Suprapubic skin (tissue), 3 donors: ENCODE data around the gene CLDN1.
"Not testable (repeated sequence)": the region's sequence is repeated elsewhere in the genome, so short reads cannot be mapped to it uniquely, and the experiment has no call there.

Experiments used
- CTCF ChIP-seq, 2 donors: fragments of 200-600 bp in 1 of 2; fragments of 450-650 bp in 1 of 2; sonication (generic) in 1 of 2; IDR thresholded peaks; one replicate each; pipeline ENCODE4 v1.5.1; 2016 to 2019; ENCODE audit warnings: antibody characterized with exemption in 2 of 2, mild to moderate bottlenecking in 1 of 2, moderate library complexity in 1 of 2
- EP300 ChIP-seq: sonication (generic); formaldehyde crosslinking; IDR thresholded peaks from one replicate; pipeline ENCODE4 v1.6.1; 2017; ENCODE audit warnings: antibody characterized with exemption
- POLR2A ChIP-seq, 2 donors: fragments of 450-650 bp; IDR thresholded peaks; one replicate each; pipeline ENCODE4 v1.6.1; 2017; ENCODE audit warnings: antibody characterized with exemption in 2 of 2, mild to moderate bottlenecking in 2 of 2, moderate library complexity in 2 of 2

GRCh38 chr3:190267464-190267863, 54.8 kb downstream of the CLDN1 start:
- not testable (repeated sequence) for TF ChIP-seq CTCF (IDR thresholded peaks at IDR 0.05); EP300; POLR2A (IDR thresholded peaks at IDR 0.05)
